ENCODE data around the gene GCN1. TPM values are rescaled to one million over a fixed set of nuclear protein-coding genes. Genes with fewer than 3 reads are reported as not detected.

The GCN1 gene
- total RNA-seq, 4 donors from 2014 or later = 36.4 to 56.7 (median 41.6) TPM

DNA sequence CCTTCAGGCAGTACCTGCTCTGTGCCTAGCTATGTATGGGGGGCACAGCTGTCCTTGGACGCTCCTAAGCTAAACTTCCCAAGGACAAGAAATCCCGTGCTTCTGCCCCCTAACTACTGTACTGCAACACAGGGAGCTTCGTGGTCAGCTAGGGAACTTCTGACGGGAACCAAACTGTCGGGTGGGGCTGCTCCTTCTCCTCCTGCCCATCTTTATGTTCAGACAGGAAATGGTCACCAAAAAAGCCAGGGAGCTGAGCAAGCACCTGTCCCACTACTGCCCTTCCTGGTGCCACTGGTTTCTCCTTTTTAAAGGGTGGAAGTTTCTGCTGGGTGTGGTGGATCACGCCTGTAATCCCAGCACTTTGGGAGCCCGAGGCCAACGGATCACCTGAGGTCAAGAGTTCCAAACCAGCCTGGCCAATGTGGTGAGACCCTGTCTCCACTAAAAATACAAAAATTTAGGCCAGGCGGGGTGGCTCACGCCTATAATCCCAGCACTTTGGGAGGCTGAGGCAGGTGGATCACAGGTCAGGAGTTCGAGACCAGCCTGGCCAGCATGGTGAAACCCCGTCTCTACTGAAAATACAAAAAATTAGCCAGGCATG is 44.4 kb upstream of the GCN1 start:
- TF ChIP-seq, protein P1, sequence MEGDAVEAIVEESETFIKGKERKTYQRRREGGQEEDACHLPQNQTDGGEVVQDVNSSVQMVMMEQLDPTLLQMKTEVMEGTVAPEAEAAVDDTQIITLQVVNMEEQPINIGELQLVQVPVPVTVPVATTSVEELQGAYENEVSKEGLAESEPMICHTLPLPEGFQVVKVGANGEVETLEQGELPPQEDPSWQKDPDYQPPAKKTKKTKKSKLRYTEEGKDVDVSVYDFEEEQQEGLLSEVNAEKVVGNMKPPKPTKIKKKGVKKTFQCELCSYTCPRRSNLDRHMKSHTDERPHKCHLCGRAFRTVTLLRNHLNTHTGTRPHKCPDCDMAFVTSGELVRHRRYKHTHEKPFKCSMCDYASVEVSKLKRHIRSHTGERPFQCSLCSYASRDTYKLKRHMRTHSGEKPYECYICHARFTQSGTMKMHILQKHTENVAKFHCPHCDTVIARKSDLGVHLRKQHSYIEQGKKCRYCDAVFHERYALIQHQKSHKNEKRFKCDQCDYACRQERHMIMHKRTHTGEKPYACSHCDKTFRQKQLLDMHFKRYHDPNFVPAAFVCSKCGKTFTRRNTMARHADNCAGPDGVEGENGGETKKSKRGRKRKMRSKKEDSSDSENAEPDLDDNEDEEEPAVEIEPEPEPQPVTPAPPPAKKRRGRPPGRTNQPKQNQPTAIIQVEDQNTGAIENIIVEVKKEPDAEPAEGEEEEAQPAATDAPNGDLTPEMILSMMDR (IDR thresholded peaks at IDR 0.05; ENCODE audit: low read depth) = no peak

DNA sequence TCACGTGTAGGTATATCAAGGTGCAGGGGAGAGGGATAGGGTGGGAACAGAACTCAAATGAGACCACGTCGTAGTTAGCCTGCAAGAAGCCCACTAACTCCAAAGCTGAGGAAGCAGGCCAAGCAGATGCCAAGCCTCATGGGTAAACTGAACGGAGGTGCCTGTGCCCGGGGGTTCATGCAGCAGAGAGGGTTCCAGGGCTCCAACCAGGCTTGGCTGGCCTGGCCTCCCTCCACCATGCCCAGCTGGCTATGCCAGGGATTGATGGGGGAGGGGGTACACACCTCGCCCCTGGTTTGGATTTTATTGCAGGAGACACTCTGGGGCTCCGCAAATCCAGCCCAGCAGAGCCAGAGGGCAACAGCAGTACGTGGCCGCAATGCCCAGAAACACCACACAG is 43.7 kb upstream of the GCN1 start:
- TF ChIP-seq, protein P1 (IDR thresholded peaks at IDR 0.05; ENCODE audit: low read depth) = no peak

DNA sequence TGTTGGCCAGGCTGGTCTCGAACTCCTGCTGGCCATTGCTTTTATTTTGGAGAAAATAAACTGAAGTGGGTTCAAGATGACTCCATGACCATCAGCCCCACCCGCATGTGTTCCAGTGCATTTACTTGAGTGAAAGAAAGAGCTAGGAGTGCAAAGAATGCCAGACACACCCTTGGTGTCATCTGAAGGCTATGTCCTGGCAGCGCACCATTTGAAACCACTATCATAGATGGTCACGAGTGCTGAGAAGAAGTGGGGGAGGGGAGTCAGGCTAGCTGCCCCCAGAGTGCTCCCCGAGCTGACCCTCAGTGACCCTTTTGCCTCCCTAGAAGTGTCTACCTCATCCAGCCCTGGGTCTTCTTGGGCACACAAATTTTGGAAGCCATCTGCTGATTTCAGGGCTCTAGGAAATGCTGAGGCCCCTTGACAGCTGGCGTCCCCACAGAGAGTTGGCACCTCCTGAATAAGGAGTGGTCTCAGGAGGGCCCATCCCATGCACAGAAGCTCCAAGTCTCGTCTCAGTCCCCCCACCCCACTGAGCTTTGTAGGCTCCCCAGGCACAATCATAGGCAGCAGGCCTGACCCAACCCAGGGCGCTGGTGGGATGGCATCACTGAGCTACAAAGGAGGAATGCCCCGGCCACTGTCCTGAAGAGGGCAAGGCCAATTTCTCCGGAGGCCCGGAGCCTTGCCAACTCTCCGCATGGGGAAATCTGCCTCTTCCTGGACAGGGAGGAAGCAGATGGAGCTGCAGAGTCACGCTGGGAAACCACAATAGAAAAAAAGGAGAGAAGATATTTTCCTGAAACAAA is 43.1 kb upstream of the GCN1 start:
- TF ChIP-seq, protein P1 (IDR thresholded peaks at IDR 0.05; ENCODE audit: low read depth) = no peak

DNA sequence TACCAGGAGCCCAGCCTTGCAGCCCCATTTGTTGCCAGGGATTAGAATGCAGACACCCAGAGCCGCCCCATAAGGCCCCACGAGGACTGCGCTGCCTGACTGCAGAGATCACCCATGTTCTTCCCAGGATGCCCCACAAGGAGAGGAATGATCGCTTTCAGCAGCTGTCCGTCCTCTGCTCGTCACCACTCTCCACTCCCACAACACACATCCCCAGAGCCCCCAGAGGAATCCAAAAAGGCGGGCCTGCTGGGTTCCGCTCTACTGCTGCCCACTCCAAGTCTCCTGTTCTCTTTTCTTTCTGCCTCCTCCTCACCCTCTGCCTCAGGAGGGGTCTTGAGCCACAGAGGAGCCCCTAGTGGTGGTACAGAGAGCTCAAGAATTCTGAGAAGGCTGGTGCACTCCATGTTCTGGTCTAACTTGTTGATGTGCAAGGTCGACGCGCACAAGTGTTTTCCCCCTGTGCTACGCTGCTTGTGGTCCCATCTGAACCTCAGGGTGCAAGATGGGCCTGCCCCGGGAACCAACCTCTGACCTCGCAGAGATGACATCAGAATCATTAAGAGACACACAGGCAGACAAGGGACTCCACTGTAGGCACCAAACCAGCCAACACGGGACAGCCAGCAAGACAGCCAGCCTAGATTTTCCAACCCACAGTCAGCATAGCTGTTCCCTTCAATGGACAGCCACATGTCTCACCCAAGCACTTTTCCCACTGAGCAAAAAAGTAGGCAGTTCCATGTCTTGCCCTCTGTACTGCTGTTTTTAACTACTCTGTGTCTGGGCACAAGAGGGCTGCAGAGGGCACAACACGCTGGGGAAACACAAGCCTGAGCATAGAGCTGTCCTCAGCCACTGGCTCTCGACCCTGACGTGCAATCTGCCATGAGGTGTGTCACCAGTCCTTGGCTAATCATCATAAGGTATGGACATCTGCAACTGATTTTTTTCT is 41.1 kb upstream of the GCN1 start:
- TF ChIP-seq, protein P1 (IDR thresholded peaks at IDR 0.05; ENCODE audit: low read depth) = no peak

DNA sequence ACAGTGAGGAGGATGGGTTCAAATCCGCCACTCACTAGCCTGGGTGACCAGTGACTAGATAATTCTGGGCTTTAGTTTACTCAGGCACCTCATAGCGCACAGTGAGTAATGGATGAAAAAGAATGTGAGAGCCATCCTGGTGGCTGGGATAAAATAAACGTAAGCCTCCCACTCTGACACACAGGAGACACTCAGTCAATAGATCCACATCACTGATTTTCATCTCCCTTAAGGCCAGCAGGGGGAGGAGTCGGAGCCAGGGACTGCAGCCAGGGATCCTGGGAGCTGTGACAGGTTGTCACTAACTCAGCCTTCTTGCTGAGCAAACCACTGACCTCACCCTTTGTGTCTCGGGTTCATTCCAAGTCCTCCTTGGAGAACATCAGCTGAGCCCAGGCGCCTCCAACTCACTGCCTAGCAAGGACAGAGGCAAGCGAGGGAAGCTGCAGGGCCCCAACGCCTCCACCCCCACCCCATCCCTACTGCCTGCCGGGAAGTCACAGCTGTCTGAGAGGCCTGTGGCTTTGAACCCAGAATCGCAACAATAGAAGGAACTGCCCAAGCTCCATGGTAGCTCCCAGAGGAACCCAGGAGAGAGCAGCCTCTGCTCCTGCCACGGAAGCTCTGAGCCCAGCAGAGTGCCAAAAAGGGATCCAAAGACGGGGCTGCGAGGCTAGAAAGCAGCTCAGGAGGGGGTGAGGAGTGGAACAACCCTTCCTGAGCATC is 40.3 kb upstream of the GCN1 start:
- TF ChIP-seq, protein P1 (IDR thresholded peaks at IDR 0.05; ENCODE audit: low read depth) = no peak

DNA sequence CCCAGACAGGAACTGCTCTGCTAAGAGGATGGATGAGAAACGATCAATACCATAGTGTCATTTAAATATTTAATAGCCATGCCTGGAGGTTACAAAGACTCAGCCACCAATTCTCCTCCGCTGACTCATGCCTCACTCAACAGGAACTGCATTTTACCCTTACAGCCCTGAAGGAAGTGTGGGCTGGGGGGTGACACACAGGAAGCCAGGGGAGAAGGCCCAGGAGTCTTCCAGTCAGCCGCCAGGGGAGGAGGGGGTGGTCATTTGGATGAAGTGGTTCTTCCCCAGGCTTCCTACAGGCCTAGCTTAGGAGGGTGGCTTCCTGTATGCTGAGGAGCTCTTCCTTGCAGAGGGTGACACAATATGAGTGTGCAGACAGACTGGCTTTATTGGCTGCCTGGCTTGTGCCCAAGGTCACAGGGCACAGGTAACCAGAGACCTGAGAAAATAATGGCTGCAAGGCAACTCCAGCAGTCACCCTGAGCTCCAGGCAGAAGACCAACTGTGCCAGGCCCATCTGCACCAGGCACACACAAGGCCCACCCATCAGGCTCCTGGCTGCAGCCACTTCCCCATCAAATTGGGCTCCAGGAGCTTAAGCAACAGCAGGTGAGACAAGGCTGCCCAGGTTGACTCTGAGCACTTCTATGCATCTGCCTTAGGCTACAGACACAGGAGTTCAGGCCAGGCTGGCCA is 36.9 kb upstream of the GCN1 start:
- TF ChIP-seq, protein P1 (IDR thresholded peaks at IDR 0.05; ENCODE audit: low read depth) = no peak

All from subcutaneous adipose tissue (tissue), 4 donors.